Fibroblast of upper back skin (primary cell): ENCODE measurements around the gene SMG6.

Source experiments
- DNase-seq: peaks from one replicate; pipeline ENCODE4 v3.0.0-alpha.2; 2013

SMG6 gene

DNA sequence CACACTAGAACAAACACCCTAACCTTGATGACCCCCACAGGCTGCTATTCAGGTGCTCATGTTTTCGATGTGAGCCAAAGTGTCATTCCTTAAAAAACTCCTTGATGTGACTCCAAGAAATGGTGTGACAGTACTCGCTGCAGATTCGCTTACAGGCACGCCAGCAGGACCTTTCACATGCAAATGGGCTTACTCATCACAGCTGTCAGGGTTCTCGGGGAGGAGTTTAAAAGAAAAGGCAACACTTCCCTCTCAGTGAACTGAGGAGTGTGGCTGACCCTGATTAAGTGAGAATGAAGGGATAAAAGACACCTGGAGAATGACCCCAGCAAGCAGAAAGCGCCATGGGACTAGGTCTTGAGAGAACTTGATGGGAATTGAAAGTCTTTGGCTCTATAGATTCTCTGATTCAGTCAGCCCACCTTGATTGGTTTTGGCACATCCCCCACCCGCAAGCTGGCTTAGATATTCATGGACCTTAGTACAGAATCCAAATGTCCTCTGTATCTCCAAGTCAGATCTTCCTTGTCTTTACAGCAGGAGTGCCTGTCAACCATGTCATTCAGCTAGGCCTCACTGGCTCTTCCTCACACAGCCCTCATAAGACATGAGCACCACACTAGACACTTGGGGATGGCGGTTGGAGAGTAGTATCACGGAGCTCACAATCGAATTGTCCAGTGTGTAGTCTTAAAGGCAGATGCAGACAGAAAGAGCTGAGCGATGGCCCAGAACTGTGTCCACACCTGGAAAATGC lies 166.1 kb downstream of the SMG6 start:
- peak; percentile 82 for DNase-seq

DNA sequence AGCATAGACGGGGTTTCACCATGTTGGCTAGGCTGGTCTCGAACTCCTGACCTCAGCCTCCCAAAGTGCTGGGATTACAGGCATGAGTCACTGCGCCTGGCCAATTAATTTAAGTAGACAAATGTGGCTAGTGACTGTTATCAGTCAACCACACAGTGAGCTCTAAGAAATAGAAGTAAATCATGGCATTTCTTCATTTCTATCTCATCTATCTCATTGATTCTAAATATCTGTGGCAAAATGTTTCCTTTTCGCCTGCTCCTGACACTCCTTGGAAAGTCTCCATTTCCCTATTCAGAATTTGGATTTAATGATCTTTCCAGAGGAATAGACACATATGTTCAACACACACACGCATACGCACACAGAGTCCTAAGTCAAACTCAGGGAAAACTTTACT lies 167.3 kb downstream of the SMG6 start:
- peak; percentile 77 for DNase-seq

DNA sequence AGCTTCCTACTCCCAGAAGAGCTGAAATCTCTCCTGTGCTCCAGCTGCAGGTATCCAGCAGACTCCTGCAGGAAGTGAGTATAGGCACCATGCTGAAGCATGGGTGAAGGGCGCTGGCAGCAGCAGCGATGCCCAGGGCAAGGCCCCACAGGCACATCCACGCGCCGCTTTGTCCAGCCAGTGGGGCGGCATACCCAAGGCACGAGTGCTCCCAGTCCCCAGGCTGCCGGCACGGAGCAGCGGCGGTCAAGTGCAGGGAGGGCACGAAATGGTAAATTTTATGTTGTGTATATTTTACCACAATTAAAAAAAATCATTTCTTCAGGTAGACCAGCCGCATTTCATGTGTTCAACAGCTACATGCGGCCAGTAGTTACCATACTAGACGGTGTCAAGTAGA lies 175.6 kb downstream of the SMG6 start:
- no peak for DNase-seq

DNA sequence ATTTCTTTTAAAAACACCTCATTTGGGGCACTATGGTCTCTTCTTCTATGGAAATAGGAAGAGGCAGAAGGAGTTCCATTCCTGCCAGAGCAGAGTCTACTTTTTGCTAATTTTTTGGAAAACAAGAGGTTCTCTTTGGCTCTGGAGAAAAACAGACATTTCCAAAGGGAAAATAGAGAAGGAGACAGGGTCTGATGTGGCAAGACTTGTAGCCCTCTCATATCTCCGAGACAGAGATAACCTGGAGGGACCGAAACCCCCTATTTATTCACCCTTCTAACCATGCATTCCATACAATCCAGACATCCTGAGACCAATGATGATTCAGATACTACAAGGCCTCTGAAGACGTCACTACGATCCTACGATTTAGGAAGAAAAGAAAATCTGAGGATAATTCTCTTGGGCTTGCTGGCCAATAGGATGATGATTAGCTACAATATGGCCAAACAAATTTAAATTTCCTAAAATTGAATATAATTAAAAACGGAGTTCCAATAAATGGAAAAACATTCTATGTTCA lies 178.5 kb downstream of the SMG6 start:
- peak; percentile 67 for DNase-seq

DNA sequence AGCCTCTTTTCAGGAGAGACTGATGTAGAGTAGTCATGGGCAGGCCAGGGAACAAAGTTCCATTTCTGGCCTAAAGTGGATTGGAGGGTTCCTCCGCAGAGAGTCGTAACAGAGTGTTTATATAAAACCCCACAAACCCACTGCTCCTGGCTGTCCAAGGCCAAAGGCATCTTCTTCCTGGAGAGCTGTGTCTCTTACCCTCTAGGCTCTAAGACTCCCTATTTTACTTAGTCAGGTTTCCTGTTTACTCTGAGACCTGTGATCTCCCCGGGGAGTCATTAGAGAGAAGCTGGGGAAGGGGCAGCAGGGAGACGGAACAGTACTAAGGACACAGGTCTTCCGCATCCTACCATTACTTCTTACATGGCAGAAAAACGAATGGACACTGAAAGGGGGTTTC lies 179.2 kb downstream of the SMG6 start:
- no peak for DNase-seq

DNA sequence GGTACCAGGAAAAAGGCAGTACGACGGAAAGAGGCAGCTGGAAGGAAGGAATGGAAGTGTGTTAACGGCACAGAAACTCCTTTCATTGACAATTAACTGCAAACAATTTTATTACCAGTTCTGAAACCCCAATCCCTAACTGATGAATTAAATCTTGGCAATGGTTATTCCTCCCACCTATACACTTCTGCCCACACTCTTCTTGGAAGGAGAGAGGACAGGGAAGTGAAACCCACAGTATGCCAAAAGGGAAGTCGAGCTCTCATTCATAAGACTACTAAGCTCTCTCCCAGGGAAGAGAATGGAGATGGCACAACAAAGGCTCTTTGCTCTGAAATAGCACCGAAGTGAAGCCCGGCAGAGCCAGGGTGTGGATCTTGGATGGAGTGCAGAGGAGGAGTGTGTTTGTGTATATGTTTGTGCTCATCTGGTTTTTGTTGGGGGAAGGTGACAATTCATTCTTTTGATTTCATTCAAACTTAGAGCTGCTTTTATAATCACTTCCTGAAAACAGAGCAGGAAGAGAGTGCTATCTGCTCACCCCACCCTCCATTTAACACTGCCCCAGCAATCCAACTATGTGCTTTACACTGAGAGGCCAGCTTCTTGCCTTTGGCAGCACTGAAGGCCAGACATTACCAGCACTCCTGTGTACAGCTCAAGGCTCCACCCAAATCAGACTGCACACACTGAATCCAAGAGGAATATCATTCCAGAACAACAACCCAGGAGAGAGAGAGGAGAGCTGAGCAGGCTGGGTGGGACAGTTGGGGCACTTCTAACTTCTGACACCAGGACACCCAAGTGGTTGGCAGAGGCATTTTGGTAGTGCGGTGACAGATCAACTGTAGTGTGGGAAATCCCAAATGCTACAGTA lies 180.0 kb downstream of the SMG6 start:
- DNase-seq: peak; percentile 44

DNA sequence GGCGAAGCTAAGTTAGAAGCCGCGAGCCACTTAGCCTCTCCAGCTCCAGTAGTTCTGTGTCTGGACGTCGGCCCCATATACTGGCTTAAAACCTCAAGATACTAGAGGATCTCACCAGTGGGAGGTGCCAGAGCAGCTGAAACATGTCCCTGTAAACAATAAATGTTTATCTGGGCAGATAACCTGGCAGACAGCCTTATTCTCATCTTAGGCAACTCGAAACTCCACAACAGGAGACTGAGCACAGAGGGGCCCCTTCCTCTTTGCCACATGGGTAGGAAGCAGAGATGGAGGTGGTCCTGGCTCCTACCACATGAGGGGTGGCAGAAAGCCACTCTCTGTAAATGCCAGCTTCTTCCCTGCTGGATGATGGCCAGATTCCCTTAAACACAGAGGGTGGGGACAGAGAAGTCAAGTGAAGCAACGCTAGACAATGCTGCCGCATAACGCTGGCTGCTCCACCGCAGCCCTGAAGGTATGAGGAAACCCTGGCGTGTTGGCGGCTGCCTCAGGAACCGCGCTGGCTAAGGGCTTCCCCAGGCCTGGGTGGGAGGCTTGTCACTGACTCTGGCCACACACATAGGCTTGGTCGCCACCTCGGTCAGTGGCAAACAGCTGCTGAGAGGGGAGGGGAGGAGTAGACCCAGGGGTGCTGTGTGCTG lies 180.8 kb downstream of the SMG6 start:
- DNase-seq: peak; percentile 56

DNA sequence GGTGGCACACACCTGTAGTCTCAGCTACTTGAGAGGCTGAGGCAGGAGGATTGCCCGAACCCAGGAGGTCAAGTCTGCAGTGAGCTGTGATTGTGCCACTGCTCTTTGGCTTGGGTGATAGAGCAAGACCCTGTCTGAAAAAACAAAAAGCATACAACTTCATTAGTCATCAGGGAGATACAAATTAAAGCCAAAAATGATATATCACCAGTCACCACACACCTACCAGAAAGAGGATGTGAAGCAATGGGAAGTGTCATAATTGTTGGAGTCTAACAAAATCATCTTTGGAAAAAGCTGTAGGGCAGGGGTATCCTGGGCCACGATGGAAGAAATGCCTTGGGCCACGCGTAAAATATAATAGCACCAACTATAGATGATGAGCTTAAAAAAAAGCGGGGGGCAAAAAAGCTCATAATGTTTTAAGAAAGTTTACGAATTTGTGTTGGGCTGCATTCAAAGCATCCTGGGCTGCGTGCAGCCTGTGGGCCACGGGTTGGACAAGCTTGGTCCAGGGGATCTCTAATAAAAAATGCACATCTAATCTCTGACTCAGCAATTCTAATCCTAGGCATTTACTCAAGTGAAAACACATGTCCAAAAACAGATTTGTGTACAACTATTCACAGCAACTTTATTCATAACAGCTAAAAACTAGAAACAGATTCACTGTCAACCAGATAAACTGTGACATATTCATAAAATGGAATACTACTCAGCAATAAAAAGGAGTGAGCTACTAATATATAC lies 182.8 kb downstream of the SMG6 start:
- DNase-seq: peak; percentile 79

DNA sequence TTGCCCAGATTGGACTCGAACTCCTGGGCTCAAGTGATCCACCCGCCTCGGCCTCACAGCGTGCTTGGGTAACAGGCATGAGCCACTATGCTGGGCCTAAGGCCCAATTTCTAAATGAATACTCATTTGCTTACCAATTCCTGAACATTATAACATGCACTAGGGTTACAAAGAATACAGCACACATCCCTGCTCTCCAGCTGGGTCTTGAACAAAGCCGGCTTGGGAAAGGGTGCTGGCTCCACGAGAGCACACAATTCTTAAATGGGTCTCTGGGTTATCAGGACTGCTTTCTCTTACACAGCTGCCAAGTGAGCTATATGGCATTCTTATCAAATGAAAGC lies 190.3 kb downstream of the SMG6 start:
- DNase-seq: no peak

DNA sequence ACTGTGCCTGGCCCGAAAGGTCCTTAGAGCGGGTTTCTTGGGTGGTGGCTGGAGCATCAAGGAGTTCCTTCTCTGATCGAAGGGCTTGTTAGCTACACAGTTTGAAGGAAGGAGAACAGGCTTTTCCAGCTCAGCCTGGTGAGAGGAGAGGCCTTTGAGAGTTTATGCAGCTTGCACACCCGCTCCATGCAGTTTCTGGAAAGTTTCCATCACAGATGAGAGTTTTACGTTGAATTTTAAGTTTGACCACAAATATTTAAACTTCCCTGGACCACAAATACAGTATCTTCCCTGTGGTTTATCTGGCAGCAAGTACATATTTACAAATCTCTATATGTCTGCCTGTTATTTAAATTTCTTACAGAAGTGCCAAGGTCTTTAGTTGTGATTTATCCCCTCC lies 191.9 kb downstream of the SMG6 start:
- DNase-seq: peak; percentile 99

DNA sequence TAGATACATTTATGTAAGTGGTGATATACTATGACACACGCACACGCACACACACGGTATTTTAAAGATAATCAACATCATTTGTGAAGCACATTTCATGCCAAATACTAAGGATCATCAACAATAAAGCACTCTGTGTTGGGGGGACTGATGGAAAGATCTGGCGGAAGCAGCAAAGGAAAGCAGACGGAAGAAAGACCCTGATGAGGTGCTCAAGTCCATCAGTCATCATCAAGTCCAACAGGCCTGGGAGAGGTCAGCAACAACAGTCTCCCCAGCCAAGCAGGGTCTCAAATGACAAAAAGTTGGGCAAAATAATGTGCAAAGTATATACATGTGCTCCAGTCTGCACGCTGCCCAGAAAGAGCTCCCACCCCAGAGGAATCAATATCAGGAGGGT lies 193.1 kb downstream of the SMG6 start:
- DNase-seq: no peak

DNA sequence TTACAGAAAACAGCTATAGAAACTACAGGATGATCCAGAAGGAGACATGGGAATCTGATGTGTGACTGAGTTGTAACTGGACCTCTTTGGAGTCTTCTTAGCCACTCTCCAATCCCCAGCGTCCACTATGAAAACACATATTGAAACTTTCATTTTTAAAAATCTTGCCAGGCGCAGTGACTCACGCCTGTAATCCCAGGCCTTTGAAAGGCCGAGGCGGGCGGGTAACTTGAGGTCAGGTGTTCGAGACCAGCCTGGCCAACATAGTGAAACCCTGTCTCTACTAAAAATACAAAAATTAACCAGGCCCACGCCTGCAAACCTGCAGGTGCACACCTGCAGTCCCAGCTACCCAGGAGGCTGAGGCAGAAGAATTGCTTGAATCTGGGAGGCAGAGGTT lies 195.4 kb downstream of the SMG6 start:
- no peak for DNase-seq

DNA sequence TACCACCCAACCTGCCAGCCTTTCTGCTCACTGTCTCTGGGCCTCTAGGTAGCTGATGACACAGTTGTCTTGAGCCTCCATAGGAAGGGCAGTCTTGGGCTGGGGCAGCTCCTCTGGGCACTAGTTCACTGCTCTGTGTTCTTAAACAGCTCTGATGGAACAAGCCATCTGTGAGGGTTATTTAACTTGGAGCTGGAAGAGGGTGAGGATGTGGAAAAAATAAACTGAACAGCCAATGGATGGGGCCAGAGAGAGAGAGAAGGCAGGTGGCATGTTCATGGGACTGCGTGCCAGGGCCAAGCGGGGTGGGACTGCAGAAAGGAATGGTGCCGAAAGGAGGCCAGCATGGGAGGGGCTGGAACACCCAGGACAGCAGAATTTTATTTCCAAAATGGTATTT lies 196.1 kb downstream of the SMG6 start:
- DNase-seq: no peak

DNA sequence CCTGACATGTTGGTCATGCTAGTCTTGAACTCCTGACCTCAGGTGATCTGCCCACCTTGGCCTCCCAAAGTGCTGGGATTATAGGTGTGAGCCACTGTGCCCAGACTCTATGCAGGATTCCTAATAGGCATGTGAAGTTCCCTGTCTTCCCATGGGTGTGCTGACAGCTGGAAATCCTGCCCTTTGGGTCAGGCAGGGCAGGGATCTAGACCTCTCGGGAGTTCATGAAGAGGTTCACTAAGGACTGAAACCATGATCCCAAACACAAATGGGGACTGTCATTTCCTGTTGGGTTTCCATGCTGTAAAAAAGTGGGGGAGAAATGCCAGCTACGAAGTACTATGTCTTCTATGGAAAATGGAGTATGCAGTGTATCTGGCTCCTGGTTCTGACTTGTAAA lies 196.5 kb downstream of the SMG6 start:
- no peak for DNase-seq

DNA sequence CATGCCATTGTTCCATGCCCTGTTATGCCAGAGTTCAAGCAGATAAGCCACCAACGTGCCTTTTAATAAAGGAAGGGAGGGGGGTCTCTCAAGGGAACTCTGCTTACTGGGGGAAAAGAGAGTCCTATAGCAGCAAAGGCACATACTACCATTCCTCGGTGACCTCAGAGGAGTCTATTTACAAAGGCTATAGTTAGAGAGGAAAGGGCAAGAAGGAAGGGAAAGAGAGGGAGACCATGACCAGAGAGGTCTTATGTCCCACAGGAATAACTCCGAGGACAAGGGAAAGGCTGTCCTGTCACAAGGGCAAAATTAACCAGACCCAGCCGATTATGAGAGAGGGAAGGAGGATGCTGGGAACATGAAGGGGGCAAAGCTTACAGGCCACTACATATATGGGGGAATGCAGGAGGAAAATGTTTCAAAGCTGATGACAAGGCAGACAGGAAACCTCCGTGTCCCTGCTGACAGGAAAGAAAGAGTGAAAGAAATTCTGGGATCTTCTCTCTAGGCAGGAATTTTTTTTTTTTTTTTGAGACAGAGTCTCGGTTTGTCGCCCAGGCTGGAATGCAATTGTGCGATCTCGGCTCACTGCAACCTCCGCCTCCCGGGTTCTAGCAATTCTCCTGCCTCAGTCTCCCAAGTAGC lies 197.2 kb downstream of the SMG6 start:
- peak; percentile 56 for DNase-seq

DNA sequence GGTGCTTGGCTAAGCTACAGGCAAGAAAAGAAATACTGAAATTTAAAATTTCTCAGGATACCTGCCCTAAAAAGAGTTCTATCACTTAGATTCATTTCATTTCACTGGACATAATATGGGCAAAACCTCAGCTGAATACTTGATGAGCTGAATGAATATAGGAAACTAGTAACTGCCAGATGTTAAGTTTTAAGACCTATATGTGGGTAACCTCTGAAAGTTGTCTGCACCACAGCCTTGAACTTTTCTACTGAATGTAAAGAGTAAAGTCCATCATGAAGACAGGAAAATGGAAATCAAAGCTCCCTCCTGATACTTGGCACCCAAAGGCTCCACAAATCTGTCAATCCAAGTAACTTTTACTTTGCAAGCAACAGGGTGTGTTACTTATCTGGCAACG lies 197.9 kb downstream of the SMG6 start:
- no peak for DNase-seq

DNA sequence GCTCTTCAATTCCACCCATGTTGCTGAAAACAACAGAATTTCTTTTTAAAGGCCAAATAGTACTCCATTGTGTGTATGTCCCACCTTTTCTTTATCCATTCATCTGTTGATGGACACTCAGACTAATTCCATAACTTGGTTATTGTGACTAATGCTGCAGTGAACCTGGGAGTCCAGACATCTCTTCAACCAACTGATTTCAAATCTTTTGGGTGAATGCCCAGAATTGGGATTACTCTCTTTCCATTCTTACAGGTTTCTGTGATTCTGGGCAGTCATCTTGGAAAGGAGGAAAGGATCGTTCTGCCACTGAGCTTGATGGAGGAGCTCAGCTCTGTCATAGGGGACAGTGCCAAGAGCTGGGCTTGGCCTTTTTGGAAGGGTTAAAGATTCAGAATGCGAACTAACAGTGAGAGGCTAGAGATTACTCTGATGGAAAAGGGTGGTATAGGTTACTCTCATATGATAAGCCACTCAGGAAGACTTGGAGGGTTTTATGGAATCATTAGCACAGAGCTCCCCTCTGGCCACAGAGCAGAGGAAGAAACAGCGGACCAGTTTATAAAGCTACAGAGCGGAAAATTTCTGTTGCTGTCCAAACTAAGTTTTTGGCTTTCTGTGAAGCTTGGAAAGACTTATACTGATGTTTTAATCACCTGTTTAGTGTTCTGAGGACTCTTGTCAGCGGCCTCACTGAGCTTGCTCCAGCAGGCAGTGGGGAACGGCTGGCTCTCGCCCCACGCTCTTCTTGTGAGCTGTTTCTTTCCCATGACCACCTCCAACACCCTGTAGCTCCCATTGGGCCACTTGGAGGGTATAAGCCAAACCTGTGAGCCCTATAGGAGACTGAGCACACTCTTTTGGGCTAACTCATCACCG lies 200.4 kb downstream of the SMG6 start:
- DNase-seq: peak; percentile 96

DNA sequence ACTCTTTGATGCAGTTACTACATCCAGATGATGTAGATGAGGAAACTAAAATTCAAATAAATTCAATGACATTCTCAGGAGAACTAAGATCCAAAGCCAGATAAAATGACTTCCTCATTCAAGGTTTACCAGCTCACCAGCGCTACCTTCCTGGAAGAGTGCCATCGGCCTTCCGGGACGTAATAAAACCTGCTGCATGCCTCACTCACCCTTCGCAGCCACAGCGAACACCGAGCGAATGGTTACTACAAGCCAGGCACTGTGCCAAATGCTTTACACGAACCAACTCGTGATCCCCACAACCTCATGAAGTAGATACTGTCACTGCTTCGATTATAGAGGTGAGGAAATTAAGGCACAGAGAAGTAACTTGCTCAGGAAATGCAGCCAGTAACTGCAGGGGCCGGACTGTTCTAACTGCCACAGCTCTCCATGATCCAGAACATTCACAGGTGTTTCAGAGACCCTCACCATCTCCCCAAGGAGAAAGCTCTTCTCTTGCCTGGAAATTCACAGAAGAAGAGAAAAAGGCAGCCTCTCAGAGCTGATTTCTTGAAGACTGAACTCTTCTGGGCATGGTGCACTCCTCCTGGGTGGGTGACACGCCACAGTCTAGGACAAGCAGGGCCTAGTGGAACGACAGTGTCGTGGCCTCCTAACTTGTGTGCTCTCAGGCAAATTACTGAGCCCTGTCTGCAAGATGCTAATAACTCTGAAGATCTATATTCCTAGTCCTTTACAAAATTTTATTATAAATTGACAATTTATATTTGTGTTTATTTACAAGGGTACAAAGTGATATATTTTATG lies 201.9 kb downstream of the SMG6 start:
- no peak for DNase-seq

DNA sequence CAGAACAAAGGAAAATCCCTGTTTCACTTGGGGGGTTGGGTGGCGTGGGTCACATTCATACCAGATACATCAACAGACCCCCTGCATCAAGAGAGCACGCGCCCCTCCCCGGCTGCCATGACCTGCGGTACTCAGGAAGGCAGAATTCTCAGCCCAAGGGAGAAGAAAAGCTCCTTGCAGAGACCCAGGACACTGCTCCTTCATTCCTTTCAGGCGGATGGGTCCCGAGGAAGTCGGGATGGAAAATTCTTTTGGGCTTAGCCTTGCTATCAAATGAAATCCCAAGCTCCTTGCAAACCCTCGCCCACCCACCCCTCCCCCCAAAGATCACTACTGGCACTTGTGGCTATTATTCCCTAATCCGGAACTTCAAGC lies 208.1 kb downstream of the SMG6 start:
- no peak for DNase-seq

DNA sequence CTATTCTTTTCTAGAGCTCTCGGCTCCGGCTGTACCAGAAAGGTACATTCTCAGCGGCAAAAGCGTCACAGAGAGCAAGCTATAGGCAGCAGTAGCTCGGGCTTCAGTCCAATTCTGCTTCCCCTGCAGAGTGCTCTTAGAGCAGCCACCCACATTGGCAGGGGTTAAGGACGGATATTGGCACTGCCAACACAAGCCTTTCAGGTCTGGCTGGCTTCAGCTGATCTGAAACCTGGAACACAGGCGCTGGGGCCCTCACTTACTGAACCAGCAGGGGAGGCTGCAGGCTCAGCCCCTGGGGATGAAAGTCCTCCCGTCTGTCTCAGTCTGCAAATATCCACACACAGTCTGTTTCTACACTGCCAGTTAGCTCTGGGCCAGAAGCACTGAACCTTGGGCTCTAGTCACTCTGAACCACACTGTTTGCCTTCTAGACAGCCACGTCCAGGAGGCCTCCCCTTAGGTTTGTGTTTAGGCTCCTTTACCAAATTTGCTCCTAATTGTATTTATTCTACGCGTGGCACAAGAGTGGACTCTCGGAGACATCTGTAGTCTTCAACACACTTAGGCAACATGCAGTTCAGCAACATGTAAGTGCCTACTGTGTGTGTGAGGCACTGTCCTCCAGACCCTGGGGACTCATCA lies 208.6 kb downstream of the SMG6 start:
- peak; percentile 81 for DNase-seq
